NCI-H526 (cell line): ENCODE results near the gene NRXN2.

Experiments used
- DNase-seq, 2 experiments: peaks; one replicate each; lab custom pipeline; 2025; lab: John Stamatoyannopoulos, UW

The NRXN2 gene

GRCh38 chr11:64591257-64592233 lies 131.5 kb downstream of the NRXN2 start:
- DNase-seq = no peak

- no peak for DNase-seq
Measured at GRCh38 chr11:64590763-64591221, 132.2 kb downstream of the NRXN2 start, which contains the start of gene SLC22A12. TSS of gene SLC22A12 (plus strand) at chr11:64591220. CDS start at chr11:64591557, 337 bp downstream.

GRCh38 chr11:64588701-64589100 lies 134.3 kb downstream of the NRXN2 start:
- DNase-seq = no peak

- no peak for DNase-seq
Measured at GRCh38 chr11:64586366-64586765, 136.6 kb downstream of the NRXN2 start.

GRCh38 chr11:64585150-64585549 lies 137.8 kb downstream of the NRXN2 start:
- no peak for DNase-seq

- DNase-seq = no peak
Measured at GRCh38 chr11:64583296-64584262, 139.4 kb downstream of the NRXN2 start.

GRCh38 chr11:64582885-64583284 lies 140.1 kb downstream of the NRXN2 start:
- no peak for DNase-seq

GRCh38 chr11:64581057-64581523 lies 141.9 kb downstream of the NRXN2 start:
- DNase-seq = no peak

- no peak for DNase-seq
Measured at GRCh38 chr11:64580412-64580811, 142.6 kb downstream of the NRXN2 start.

GRCh38 chr11:64577202-64577601 lies 145.8 kb downstream of the NRXN2 start:
- no peak for DNase-seq

GRCh38 chr11:64572143-64572542 lies 150.9 kb downstream of the NRXN2 start:
- no peak for DNase-seq

- DNase-seq = no peak
Measured at GRCh38 chr11:64571410-64572091, 151.4 kb downstream of the NRXN2 start.

- DNase-seq = no peak
Measured at GRCh38 chr11:64571050-64571409, 152.0 kb downstream of the NRXN2 start.

- DNase-seq = no peak
Measured at GRCh38 chr11:64570341-64570740, 152.7 kb downstream of the NRXN2 start.

GRCh38 chr11:64569300-64569970 lies 153.6 kb downstream of the NRXN2 start:
- DNase-seq = no peak

- DNase-seq = no peak
Measured at GRCh38 chr11:64568584-64569140, 154.3 kb downstream of the NRXN2 start.

GRCh38 chr11:64568041-64568571 lies 154.9 kb downstream of the NRXN2 start:
- DNase-seq = no peak

GRCh38 chr11:64566915-64567891 lies 155.8 kb downstream of the NRXN2 start:
- DNase-seq = no peak
